Upper lobe of left lung (tissue), 6 donors: ENCODE measurements around the gene CLCN6. TPM values are rescaled to one million over a fixed set of nuclear protein-coding genes. Genes with fewer than 3 reads are reported as not detected.

Experiments
- ATAC-seq, 2 donors: fragments of 200-7000 bp; cut with Tn5 transposase; one replicate each; pipeline ENCODE4 v1.9.1; 2022; ENCODE audit warnings: mild to moderate bottlenecking in 2 of 2, moderate library complexity in 2 of 2; ENCODE audit not compliant: low FRiP score in 2 of 2
- DNase-seq, 2 donors: peaks; one replicate each; pipeline ENCODE4 v3.0.0-alpha.2; 2019 to 2020
- H3K27ac ChIP-seq, 4 donors: fragments of 200-600 bp; sonication (generic); one replicate each; pipeline ENCODE4 v1.5.1; 2016 to 2019
- H3K27me3 ChIP-seq, 4 donors: fragments of 200-600 bp; sonication (generic); one replicate each; pipeline ENCODE4 v1.5.1; 2017 to 2019
- H3K36me3 ChIP-seq, 4 donors: fragments of 200-600 bp; sonication (generic); one replicate each; pipeline ENCODE4 v1.5.1; 2016 to 2019
- H3K4me1 ChIP-seq, 4 donors: fragments of 200-600 bp; sonication (generic); one replicate each; pipeline ENCODE4 v1.5.1; 2018 to 2019
- H3K4me3 ChIP-seq, 4 donors: fragments of 200-600 bp; sonication (generic); one replicate each; pipeline ENCODE4 v1.5.1; 2017 to 2019; ENCODE audit warnings: mild to moderate bottlenecking in 2 of 4, moderate library complexity in 1 of 4
- H3K9me3 ChIP-seq, 4 donors: fragments of 200-600 bp; sonication (generic); one replicate each; pipeline ENCODE4 v1.5.1; 2018 to 2019
- EP300 ChIP-seq, 4 donors: sonication (generic); formaldehyde crosslinking; IDR thresholded peaks; one replicate each; pipeline ENCODE4 v1.5.1; 2017; ENCODE audit warnings: antibody characterized with exemption in 4 of 4, control low read depth in 2 of 4
- POLR2A ChIP-seq, 4 donors: fragments of 450-650 bp; IDR thresholded peaks; one replicate each; pipeline ENCODE4 v1.5.1; 2016 to 2017; ENCODE audit warnings: antibody characterized with exemption in 4 of 4, mild to moderate bottlenecking in 2 of 4
- POLR2AphosphoS5 ChIP-seq, 2 donors: sonication (generic); formaldehyde crosslinking; IDR thresholded peaks; one replicate each; pipeline ENCODE4 v1.5.1; 2017; ENCODE audit warnings: antibody characterized with exemption in 2 of 2
- WGBS, 2 donors: methylation state at CpG; one replicate each; pipeline ENCODE4 v1.1.5; 2017 to 2018; 5-methylcytosine and 5-hydroxymethylcytosine counted together
- total RNA-seq, 6 donors: library from RNA; depleted of rRNA in 4 of 6; stranded (reverse); fragments of >200 nt in 4 of 6; gene quantifications; one replicate each; pipeline versions ENCODE4 v1.1.0 to v1.2.1, GENCODE V29; 2016 to 2021
- TF ChIP-seq, protein P1 (sequence below), 6 experiments: fragments of 450-650 bp in 4 of 6; fragments of 200-600 bp in 2 of 6; sonication (generic) in 2 of 6; IDR thresholded peaks; one replicate each; pipeline ENCODE4 v1.5.1; 2016 to 2019; ENCODE audit warnings: antibody characterized with exemption in 6 of 6
- donor health status: DM: no; HTN: no; CAD: no; lungs with moderate emphysema.
- donor health status: DM: no; HTN: yes; CAD: no; lungs with severe emphysema.

CLCN6 gene
- total RNA-seq, 6 donors from 2014 or later = 21.6 to 96.4 (median 33.0) TPM

GRCh38 chr1:11783556-11783955, 22.4 kb upstream of the CLCN6 start:
- no peaks in the 10 kb centered on the region for H3K36me3 ChIP-seq
- ATAC-seq = no peak
- H3K27ac ChIP-seq = no peak overlapping the region
- H3K9me3 ChIP-seq = no peaks in the 10 kb centered on the region
- DNase-seq = no peak
- no peaks in the 10 kb centered on the region for H3K27me3 ChIP-seq
- H3K4me3 ChIP-seq = no peak overlapping the region
- 94 to 95% methylated on average over 5 to 6 of the region's 6 CpGs for WGBS, 2 donors
- H3K4me1 ChIP-seq = peaks cover 33 to 44% (median 43%) of the 10 kb centered on the region in 4 donors
- no peak for TF ChIP-seq EP300 (IDR thresholded peaks at IDR 0.05)
- TF ChIP-seq, protein P1, sequence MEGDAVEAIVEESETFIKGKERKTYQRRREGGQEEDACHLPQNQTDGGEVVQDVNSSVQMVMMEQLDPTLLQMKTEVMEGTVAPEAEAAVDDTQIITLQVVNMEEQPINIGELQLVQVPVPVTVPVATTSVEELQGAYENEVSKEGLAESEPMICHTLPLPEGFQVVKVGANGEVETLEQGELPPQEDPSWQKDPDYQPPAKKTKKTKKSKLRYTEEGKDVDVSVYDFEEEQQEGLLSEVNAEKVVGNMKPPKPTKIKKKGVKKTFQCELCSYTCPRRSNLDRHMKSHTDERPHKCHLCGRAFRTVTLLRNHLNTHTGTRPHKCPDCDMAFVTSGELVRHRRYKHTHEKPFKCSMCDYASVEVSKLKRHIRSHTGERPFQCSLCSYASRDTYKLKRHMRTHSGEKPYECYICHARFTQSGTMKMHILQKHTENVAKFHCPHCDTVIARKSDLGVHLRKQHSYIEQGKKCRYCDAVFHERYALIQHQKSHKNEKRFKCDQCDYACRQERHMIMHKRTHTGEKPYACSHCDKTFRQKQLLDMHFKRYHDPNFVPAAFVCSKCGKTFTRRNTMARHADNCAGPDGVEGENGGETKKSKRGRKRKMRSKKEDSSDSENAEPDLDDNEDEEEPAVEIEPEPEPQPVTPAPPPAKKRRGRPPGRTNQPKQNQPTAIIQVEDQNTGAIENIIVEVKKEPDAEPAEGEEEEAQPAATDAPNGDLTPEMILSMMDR (IDR thresholded peaks at IDR 0.05) = no peak
- no peak for TF ChIP-seq POLR2AphosphoS5 (IDR thresholded peaks at IDR 0.05)
- TF ChIP-seq POLR2A (IDR thresholded peaks at IDR 0.05) = no peak

DNA sequence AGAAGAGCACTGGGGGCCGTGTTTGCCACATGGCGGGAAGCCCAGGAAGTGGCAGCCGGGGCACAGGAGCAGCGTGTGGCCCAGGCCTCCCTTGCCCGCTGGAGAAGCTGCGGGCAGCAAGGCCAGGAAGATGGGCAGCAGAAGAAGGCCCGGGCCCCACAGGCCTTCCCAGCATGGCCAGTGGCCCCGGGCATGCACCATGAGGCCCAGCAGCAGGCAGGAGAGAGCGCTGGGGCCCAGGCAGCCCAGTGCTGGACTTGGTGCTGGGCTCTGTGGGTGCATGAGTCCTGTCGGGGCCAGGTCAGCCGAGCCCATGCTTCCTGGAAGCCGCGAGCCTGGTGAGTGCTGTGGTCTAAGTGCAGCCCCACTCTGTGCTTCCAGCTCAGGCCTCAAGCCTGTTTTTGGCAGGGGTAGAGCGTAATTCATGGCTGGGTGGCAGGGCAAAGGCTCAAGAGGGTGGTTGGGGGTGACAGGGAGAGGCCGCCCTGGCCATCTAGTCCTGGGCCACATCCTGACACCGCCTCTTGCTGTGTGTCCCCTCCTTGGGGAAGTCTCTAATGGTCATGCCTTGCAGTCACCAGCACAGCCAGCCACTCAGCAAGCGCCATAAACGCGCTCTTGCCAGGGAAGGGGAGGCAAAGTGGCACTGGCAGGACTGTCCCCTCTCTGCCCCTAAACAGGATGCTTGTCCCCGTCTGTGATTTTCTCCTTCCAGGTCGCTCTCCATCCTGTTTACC, 21.6 kb upstream of the CLCN6 start:
- peak overlapping the region; percentile 33 to 83 (median 76) for H3K27ac ChIP-seq
- peaks cover 0 to 1% (median 0%) of the 10 kb centered on the region in 4 donors for H3K36me3 ChIP-seq
- 59 to 70% methylated on average over 13 to 16 of the region's 21 CpGs for WGBS, 2 donors
- peak in 1 of 2 donors; percentile 3 for ATAC-seq
- H3K4me1 ChIP-seq = peaks cover 42 to 53% (median 51%) of the 10 kb centered on the region in 4 donors
- H3K9me3 ChIP-seq = no peaks in the 10 kb centered on the region
- H3K4me3 ChIP-seq = peak overlapping the region in 2 of 4 donors; percentile 32
- DNase-seq = peak in 1 of 2 donors; percentile 60
- TF ChIP-seq POLR2A (IDR thresholded peaks at IDR 0.05) (no peak), EP300 (IDR thresholded peaks at IDR 0.05) (no peak), POLR2AphosphoS5 (IDR thresholded peaks at IDR 0.05) (no peak)
- TF ChIP-seq, protein P1 (IDR thresholded peaks at IDR 0.05) = no peak
- H3K27me3 ChIP-seq = no peaks in the 10 kb centered on the region

- H3K9me3 ChIP-seq = no peaks in the 10 kb centered on the region
- H3K27me3 ChIP-seq = no peaks in the 10 kb centered on the region
- H3K36me3 ChIP-seq = peaks cover 0 to 9% (median 2%) of the 10 kb centered on the region in 4 donors
- TF ChIP-seq, protein P1 (IDR thresholded peaks at IDR 0.05) = peak; percentile 79 to 96 (median 92)
- TF ChIP-seq POLR2A (IDR thresholded peaks at IDR 0.05) (peak in 2 of 4 donors; percentile 4 to 19), POLR2AphosphoS5 (IDR thresholded peaks at IDR 0.05) (peak; percentile 7 to 14), EP300 (IDR thresholded peaks at IDR 0.05) (peak in 1 of 4 donors; percentile 4)
- H3K4me3 ChIP-seq = peak overlapping the region in 3 of 4 donors; percentile 1 to 32 (median 32)
- peaks cover 49 to 60% (median 59%) of the 10 kb centered on the region in 4 donors for H3K4me1 ChIP-seq
- WGBS, 2 donors = 16 to 17% methylated on average over 5 to 10 of the region's 30 CpGs
- peak; percentile 74 to 80 for ATAC-seq
- H3K27ac ChIP-seq = peak overlapping the region in 3 of 4 donors; percentile 72 to 99 (median 81)
- peak; percentile 83 to 91 for DNase-seq
These were observed 20.8 kb upstream of the CLCN6 start for GRCh38 chr1:11784993-11785769.

DNA sequence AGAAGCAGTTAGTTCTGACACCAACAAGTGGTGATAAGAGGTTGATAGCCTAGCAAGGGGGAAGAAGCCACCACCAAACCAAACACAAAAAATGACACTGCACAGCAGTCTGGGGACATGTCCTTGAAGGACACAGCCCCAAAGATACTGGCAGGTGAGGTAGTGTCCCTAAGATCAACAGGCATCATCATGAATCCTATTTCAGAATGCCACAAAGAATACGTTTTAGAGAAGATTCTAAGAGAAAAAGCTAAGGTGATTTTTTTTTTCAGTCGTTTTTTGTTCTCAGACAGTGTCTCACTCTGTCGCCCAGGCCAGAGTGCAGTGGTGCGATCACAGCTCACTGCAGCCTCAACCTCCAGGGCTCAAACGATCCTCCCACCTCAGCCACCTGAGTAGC, 19.8 kb upstream of the CLCN6 start:
- H3K4me1 ChIP-seq = peaks cover 58 to 69% (median 67%) of the 10 kb centered on the region in 4 donors
- 63 to 65% methylated on average over 5 of the region's 5 CpGs for WGBS, 2 donors
- H3K4me3 ChIP-seq = no peak overlapping the region
- H3K27ac ChIP-seq = peak overlapping the region in 2 of 4 donors; percentile 94 to 99
- DNase-seq = no peak
- H3K9me3 ChIP-seq = no peaks in the 10 kb centered on the region
- H3K27me3 ChIP-seq = no peaks in the 10 kb centered on the region
- ATAC-seq = no peak
- no peak for TF ChIP-seq EP300 (IDR thresholded peaks at IDR 0.05)
- no peak for TF ChIP-seq POLR2A (IDR thresholded peaks at IDR 0.05)
- no peak for TF ChIP-seq POLR2AphosphoS5 (IDR thresholded peaks at IDR 0.05)
- TF ChIP-seq, protein P1 (IDR thresholded peaks at IDR 0.05) = no peak
- H3K36me3 ChIP-seq = peaks cover 0 to 11% (median 3%) of the 10 kb centered on the region in 4 donors
